Natural killer cell (primary cell): Measurements from ENCODE around the gene FAM187B. TPM values are rescaled to one million over a fixed set of nuclear protein-coding genes. Genes with fewer than 3 reads are reported as not detected.

Source experiments
- ATAC-seq, 3 donors: fragments of 150-1000 bp in 2 of 3; fragments of 200-7000 bp in 1 of 3; cut with Tn5 transposase; 1 replicate in 1 of 3; 2 replicates in 2 of 3; pipeline ENCODE4 v1.10.0; 2021; ENCODE audit warnings: mild to moderate bottlenecking in 2 of 3, moderate library complexity in 2 of 3
- DNase-seq, 2 donors: peaks; one replicate each; pipeline versions ENCODE4 v3.0.0 to v3.0.0-alpha.2; 2013 to 2021; ENCODE audit warnings: mixed read lengths in 1 of 2
- H3K27ac ChIP-seq: one replicate; pipeline ENCODE4 v1.5.1; 2013; ENCODE audit warnings: mild to moderate bottlenecking, low read length
- H3K27me3 ChIP-seq: one replicate; pipeline ENCODE4 v1.6.1; 2013; ENCODE audit warnings: low read length; ENCODE audit not compliant: control insufficient read depth, insufficient read depth
- H3K36me3 ChIP-seq: one replicate; pipeline ENCODE4 v1.6.1; 2013; ENCODE audit warnings: low read length; ENCODE audit not compliant: control insufficient read depth, insufficient read depth
- H3K4me1 ChIP-seq: one replicate; pipeline ENCODE4 v1.6.1; 2013; ENCODE audit warnings: low read length; ENCODE audit not compliant: control insufficient read depth, insufficient read depth
- H3K4me3 ChIP-seq: one replicate; pipeline ENCODE4 v1.5.1; 2013; ENCODE audit warnings: low read length
- H3K9me3 ChIP-seq: one replicate; pipeline ENCODE4 v1.6.1; 2013; ENCODE audit warnings: low read length; ENCODE audit not compliant: control insufficient read depth, insufficient read depth
- H3K27ac Mint-ChIP-seq, 2 donors: one replicate each; pipeline ENCODE4 v1.8.0; 2022; ENCODE audit warnings: mild to moderate bottlenecking in 2 of 2, mixed read lengths in 2 of 2, moderate library complexity in 1 of 2
- H3K27me3 Mint-ChIP-seq, 2 donors: one replicate each; pipeline ENCODE4 v1.8.0; 2022; ENCODE audit warnings: low read depth in 2 of 2, mixed read lengths in 2 of 2
- H3K36me3 Mint-ChIP-seq: one replicate; pipeline ENCODE4 v1.8.0; 2022; ENCODE audit warnings: mixed read lengths
- H3K4me1 Mint-ChIP-seq, 2 donors: one replicate each; pipeline ENCODE4 v1.8.0; 2022; ENCODE audit warnings: mixed read lengths in 2 of 2
- H3K4me3 Mint-ChIP-seq: one replicate; pipeline ENCODE4 v1.8.0; 2022; ENCODE audit warnings: mild to moderate bottlenecking, moderate library complexity, mixed read lengths
- H3K9me3 Mint-ChIP-seq, 2 donors: one replicate each; pipeline ENCODE4 v1.8.0; 2022; ENCODE audit warnings: mixed read lengths in 2 of 2
- CTCF ChIP-seq: fragments of 200-600 bp; IDR thresholded peaks from one replicate; pipeline ENCODE4 v1.8.0; 2022; ENCODE audit warnings: antibody characterized with exemption
- WGBS: methylation state at CpG from one replicate; pipeline ENCODE4 v1.1.7; 2013; ENCODE audit warnings: missing lambda C conversion rate; ENCODE audit not compliant: insufficient coverage; 5-methylcytosine and 5-hydroxymethylcytosine counted together
- intact Hi-C: fragments of 100-400 bp; cut with micrococcal nuclease; formaldehyde crosslinking; loops from one replicate; pipeline ENCODE4 v1.14.2; 2022
- total RNA-seq, 4 donors: library from RNA; stranded (reverse); fragments of 120-200 nt in 1 of 4; gene quantifications; one replicate each; pipeline versions ENCODE4 v1.2.3 to v1.2.4, GENCODE V29; 2013 to 2022

FAM187B gene
- total RNA-seq, 3 donors from 2014 or later (not counting 1 experiment from before 2014, with no cell fraction given) = not detected

GRCh38 chr19:35216016-35216832, 12.3 kb downstream of the FAM187B start:
- DNase-seq = no peak
- no peak overlapping the region for H3K27ac ChIP-seq
- Mint-ChIP-seq H3K9me3 (no peaks in the 10 kb centered on the region), H3K4me1 (peaks cover 51 to 52% of the 10 kb centered on the region in 2 donors), H3K36me3 (no peaks in the 10 kb centered on the region), H3K27ac (peak overlapping the region; percentile 95 to 96), H3K27me3 (no peaks in the 10 kb centered on the region), H3K4me3 (no peak overlapping the region)
- H3K27me3 ChIP-seq = no peaks in the 10 kb centered on the region
- no peak for TF ChIP-seq CTCF
- intact Hi-C loops = loop anchor here (5.0 kb wide), 1 partner anchor 149 kb away; no protein-coding TSS in a partner anchor
- no peaks in the 10 kb centered on the region for H3K36me3 ChIP-seq
- H3K4me1 ChIP-seq = peaks cover 56% of the 10 kb centered on the region
- no peak for ATAC-seq
- no peak overlapping the region for H3K4me3 ChIP-seq
- H3K9me3 ChIP-seq = no peaks in the 10 kb centered on the region
- WGBS = 84% methylated on average over 7 of the region's 8 CpGs

GRCh38 chr19:35214766-35215422, 13.6 kb downstream of the FAM187B start:
- Histone ChIP-seq H3K9me3 (no peaks in the 10 kb centered on the region), H3K36me3 (no peaks in the 10 kb centered on the region), H3K4me3 (no peak overlapping the region), H3K4me1 (peaks cover 68% of the 10 kb centered on the region), H3K27me3 (no peaks in the 10 kb centered on the region), H3K27ac (peak overlapping the region; percentile 99)
- Mint-ChIP-seq H3K27me3 (no peaks in the 10 kb centered on the region), H3K27ac (peak overlapping the region; percentile 95 to 96), H3K36me3 (no peaks in the 10 kb centered on the region), H3K4me3 (peak overlapping the region; percentile 13), H3K4me1 (peaks cover 58 to 59% of the 10 kb centered on the region in 2 donors), H3K9me3 (no peaks in the 10 kb centered on the region)
- DNase-seq = no peak
- WGBS = 81% methylated on average over 7 of the region's 7 CpGs
- no peak for ATAC-seq
- no peak for TF ChIP-seq CTCF
- intact Hi-C loops = loop anchor here (5.0 kb wide), 4 partner anchors 73 to 332 kb away; partner anchors contain the start of genes FXYD7 and TMEM147

GRCh38 chr19:35213663-35214632, 14.6 kb downstream of the FAM187B start:
- Mint-ChIP-seq H3K27ac (peak overlapping the region; percentile 95 to 96), H3K27me3 (no peaks in the 10 kb centered on the region), H3K36me3 (no peaks in the 10 kb centered on the region), H3K4me1 (peaks cover 55 to 62% of the 10 kb centered on the region in 2 donors), H3K9me3 (no peaks in the 10 kb centered on the region), H3K4me3 (peak overlapping the region; percentile 38)
- no peaks in the 10 kb centered on the region for H3K27me3 ChIP-seq
- TF ChIP-seq CTCF = no peak
- no peaks in the 10 kb centered on the region for H3K9me3 ChIP-seq
- intact Hi-C loops = loop anchor here (5.0 kb wide), 3 partner anchors 72 to 333 kb away; partner anchors contain the start of genes FXYD7 and TMEM147
- no peaks in the 10 kb centered on the region for H3K36me3 ChIP-seq
- H3K4me3 ChIP-seq = no peak overlapping the region
- H3K4me1 ChIP-seq = peaks cover 72% of the 10 kb centered on the region
- 18% methylated on average over 21 of the region's 21 CpGs for WGBS
- ATAC-seq (peak; percentile 46 to 61 (median 55)), DNase-seq (peak; percentile 71 to 97)
- H3K27ac ChIP-seq = peak overlapping the region; percentile 99
